Trophoblast cell (in vitro differentiated cells and primary cell): Measurements from ENCODE around the gene PITPNM2.

ENCODE experiments used
- DNase-seq, 2 donors: peaks; one replicate each; pipeline ENCODE4 v3.0.0-alpha.2; 2016
- H2AFZ ChIP-seq: 2 replicates; pipeline ENCODE4 v1.6.1; 2013; ENCODE audit warnings: low read length, moderate library complexity, mild to moderate bottlenecking; ENCODE audit not compliant: insufficient read depth, poor library complexity
- H2AK5ac ChIP-seq: 2 replicates; pipeline ENCODE4 v1.6.1; 2013; ENCODE audit warnings: mild to moderate bottlenecking, low read length
- H2BK120ac ChIP-seq: 2 replicates; pipeline ENCODE4 v1.6.1; 2013; ENCODE audit warnings: low read length, mild to moderate bottlenecking, moderate library complexity; ENCODE audit not compliant: insufficient read depth, poor library complexity
- H2BK12ac ChIP-seq: 2 replicates; pipeline ENCODE4 v1.6.1; 2013; ENCODE audit warnings: mild to moderate bottlenecking, low read length, moderate library complexity
- H2BK5ac ChIP-seq: 2 replicates; pipeline ENCODE4 v1.6.1; 2013; ENCODE audit warnings: low read length, low read depth, moderate library complexity, mild to moderate bottlenecking; ENCODE audit not compliant: poor library complexity
- H3K14ac ChIP-seq: 2 replicates; pipeline ENCODE4 v1.6.1; 2013; ENCODE audit warnings: mild to moderate bottlenecking, low read length
- H3K18ac ChIP-seq: 2 replicates; pipeline ENCODE4 v1.6.1; 2013; ENCODE audit warnings: mild to moderate bottlenecking, low read length
- H3K23ac ChIP-seq: 2 replicates; pipeline ENCODE4 v1.6.1; 2013; ENCODE audit warnings: low read length
- H3K27ac ChIP-seq: 2 replicates; pipeline ENCODE4 v1.5.1; 2013; ENCODE audit warnings: low read depth, mild to moderate bottlenecking, inconsistent platforms, low read length, moderate library complexity
- H3K27me3 ChIP-seq: 2 replicates; pipeline ENCODE4 v1.6.1; 2013; ENCODE audit warnings: inconsistent platforms, mild to moderate bottlenecking, low read length, moderate library complexity; ENCODE audit not compliant: insufficient read depth
- H3K36me3 ChIP-seq, 2 experiments: 1 replicate in 1 of 2; 2 replicates in 1 of 2; pipeline ENCODE4 v1.6.1; 2013; ENCODE audit warnings: low read length in 2 of 2, mild to moderate bottlenecking in 2 of 2, moderate library complexity in 1 of 2; ENCODE audit not compliant: insufficient read depth in 2 of 2, control insufficient read depth in 1 of 2
- H3K4ac ChIP-seq: 2 replicates; pipeline ENCODE4 v1.6.1; 2013; ENCODE audit warnings: low read depth, mild to moderate bottlenecking, low read length, moderate library complexity
- H3K4me1 ChIP-seq, 2 experiments: 1 replicate in 1 of 2; 2 replicates in 1 of 2; pipeline ENCODE4 v1.6.1; 2013; ENCODE audit warnings: low read length in 2 of 2, mild to moderate bottlenecking in 2 of 2, moderate library complexity in 1 of 2; ENCODE audit not compliant: insufficient read depth in 2 of 2, control insufficient read depth in 1 of 2
- H3K4me2 ChIP-seq: 2 replicates; pipeline ENCODE4 v1.6.1; 2013; ENCODE audit warnings: inconsistent platforms, mild to moderate bottlenecking, low read length, moderate library complexity
- H3K4me3 ChIP-seq: 2 replicates; pipeline ENCODE4 v1.5.1; 2013; ENCODE audit warnings: mild to moderate bottlenecking, low read depth, low read length, inconsistent platforms
- H3K79me1 ChIP-seq: one replicate; pipeline ENCODE4 v1.6.1; 2013; ENCODE audit warnings: low read length
- H3K79me2 ChIP-seq: 2 replicates; pipeline ENCODE4 v1.6.1; 2013; ENCODE audit warnings: low read length, mild to moderate bottlenecking; ENCODE audit not compliant: control insufficient read depth, insufficient read depth, poor library complexity
- H3K9ac ChIP-seq: 2 replicates; pipeline ENCODE4 v1.6.1; 2013; ENCODE audit warnings: mild to moderate bottlenecking, low read length
- H3K9me3 ChIP-seq: 2 replicates; pipeline ENCODE4 v1.6.1; 2013; ENCODE audit warnings: low read depth, mild to moderate bottlenecking, control low read depth, inconsistent platforms, low read length; ENCODE audit not compliant: insufficient read depth
- H4K12ac ChIP-seq: 2 replicates; pipeline ENCODE4 v1.6.1; 2013; ENCODE audit warnings: low read depth, mild to moderate bottlenecking, low read length, moderate library complexity
- H4K8ac ChIP-seq: 2 replicates; pipeline ENCODE4 v1.6.1; 2013; ENCODE audit warnings: low read depth, mild to moderate bottlenecking, low read length, moderate library complexity
- H4K91ac ChIP-seq: one replicate; pipeline ENCODE4 v1.6.1; 2013; ENCODE audit warnings: low read depth, mild to moderate bottlenecking, low read length, moderate library complexity
- WGBS: extraction: QIAGEN DNeasy Blood & Tissue Kit; methylation state at CpG from one replicate; pipeline ENCODE4 v1.1.7; 2013; ENCODE audit warnings: missing lambda C conversion rate; ENCODE audit not compliant: insufficient read length, insufficient coverage; ENCODE audit errors: extremely low coverage; 5-methylcytosine and 5-hydroxymethylcytosine counted together

The PITPNM2 gene

DNA sequence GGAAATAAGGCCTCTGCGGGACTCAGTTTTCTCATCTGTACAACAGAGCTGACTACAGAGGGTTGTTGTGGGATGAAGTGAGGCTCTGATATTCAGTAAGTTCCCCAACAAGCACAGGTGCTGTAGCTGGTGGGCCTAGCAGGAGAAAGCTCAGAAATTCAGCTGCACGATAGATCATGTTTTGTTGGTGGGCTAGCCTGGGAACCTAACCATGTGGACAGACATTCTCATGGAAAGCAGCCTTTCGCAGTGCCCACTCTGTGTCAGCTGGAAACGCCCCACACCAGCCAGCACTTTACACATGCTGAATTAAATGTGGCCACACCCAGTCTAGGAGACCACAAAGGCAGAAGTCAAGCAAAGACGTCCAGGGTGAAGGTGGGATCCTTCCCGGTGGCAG lies 16.1 kb downstream of the PITPNM2 start:
- H4K12ac ChIP-seq, result no peak overlapping the region
- H3K4ac ChIP-seq, result no peak overlapping the region
- peak overlapping the region; percentile 26 for H2AK5ac ChIP-seq
- peaks cover 9% of the 10 kb centered on the region for H3K79me1 ChIP-seq
- peak overlapping the region; percentile 42 for H3K14ac ChIP-seq
- peak overlapping the region; percentile 64 for H3K18ac ChIP-seq
- no peak overlapping the region for H3K23ac ChIP-seq
- H2AFZ ChIP-seq, result no peak overlapping the region
- no peak overlapping the region for H3K9ac ChIP-seq
- no peaks in the 10 kb centered on the region for H3K9me3 ChIP-seq
- H3K4me3 ChIP-seq, result no peak overlapping the region
- peaks cover 15 to 23% of the 10 kb centered on the region in 2 experiments for H3K4me1 ChIP-seq
- no peaks in the 10 kb centered on the region for H3K36me3 ChIP-seq
- H3K27me3 ChIP-seq, result no peaks in the 10 kb centered on the region
- H3K27ac ChIP-seq, result peak overlapping the region; percentile 40
- H4K8ac ChIP-seq, result peak overlapping the region; percentile 58
- peak overlapping the region; percentile 50 for H4K91ac ChIP-seq
- no CpG with 5 or more reads among the region's 6 CpGs for WGBS
- H3K4me2 ChIP-seq, result no peak overlapping the region
- no peak overlapping the region for H2BK12ac ChIP-seq
- peak overlapping the region; percentile 46 for H2BK120ac ChIP-seq
- peak overlapping the region; percentile 65 for H2BK5ac ChIP-seq
- no peaks in the 10 kb centered on the region for H3K79me2 ChIP-seq
- no peak for DNase-seq

DNA sequence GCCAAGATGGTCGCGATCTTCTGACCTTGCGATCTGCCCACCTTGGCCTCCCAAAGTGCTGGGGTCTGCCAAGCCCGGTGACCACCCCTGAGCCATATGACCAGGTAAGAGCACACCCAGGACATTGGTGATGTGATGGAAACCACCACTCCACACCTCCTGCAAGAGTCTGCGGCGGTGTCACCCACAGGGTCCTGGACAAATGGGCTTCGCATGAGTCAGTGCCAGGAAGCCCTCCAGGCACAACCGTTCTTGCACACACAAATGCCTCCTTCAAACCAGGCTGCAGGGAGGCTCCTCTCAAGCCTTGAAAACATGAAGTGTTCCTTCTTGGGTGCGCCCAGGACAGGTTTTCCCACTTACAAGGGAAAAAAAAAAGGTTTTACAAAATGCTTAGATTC lies 16.6 kb downstream of the PITPNM2 start:
- peaks cover 15 to 26% of the 10 kb centered on the region in 2 experiments for H3K4me1 ChIP-seq
- no CpG with 5 or more reads among the region's 9 CpGs for WGBS

DNA sequence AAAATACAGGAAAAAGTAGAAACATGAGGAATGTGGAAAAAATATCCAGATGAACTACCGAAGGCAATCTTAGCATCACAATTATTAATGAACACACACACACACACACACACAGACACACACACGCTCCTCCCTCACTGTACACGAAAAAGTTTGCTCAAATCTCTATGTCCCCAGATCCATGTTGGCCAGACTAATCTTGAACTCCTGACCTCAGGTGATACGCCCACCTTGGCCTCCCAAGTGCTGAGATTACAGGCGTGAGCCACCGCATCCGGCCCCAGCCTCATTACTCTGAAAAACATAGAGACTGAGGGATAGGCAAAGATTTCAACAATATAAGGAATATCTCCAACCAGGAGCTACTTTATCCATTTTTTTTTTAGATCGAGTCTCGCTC lies 17.2 kb downstream of the PITPNM2 start:
- H3K79me1 ChIP-seq, result peaks cover 9% of the 10 kb centered on the region
- no peak for DNase-seq
- no peak overlapping the region for H4K8ac ChIP-seq
- H3K9me3 ChIP-seq, result no peaks in the 10 kb centered on the region
- H3K79me2 ChIP-seq, result no peaks in the 10 kb centered on the region
- no peak overlapping the region for H3K18ac ChIP-seq
- WGBS, result no CpG with 5 or more reads among the region's 9 CpGs
- H4K91ac ChIP-seq, result no peak overlapping the region
- H3K4me3 ChIP-seq, result no peak overlapping the region
- H2AK5ac ChIP-seq, result no peak overlapping the region
- no peak overlapping the region for H3K23ac ChIP-seq
- H3K27ac ChIP-seq, result no peak overlapping the region
- H4K12ac ChIP-seq, result no peak overlapping the region
- H3K4me2 ChIP-seq, result no peak overlapping the region
- no peaks in the 10 kb centered on the region for H3K27me3 ChIP-seq
- no peak overlapping the region for H2AFZ ChIP-seq
- H3K4ac ChIP-seq, result no peak overlapping the region
- peak overlapping the region; percentile 65 for H2BK12ac ChIP-seq
- peaks cover 15 to 26% of the 10 kb centered on the region in 2 experiments for H3K4me1 ChIP-seq
- H3K9ac ChIP-seq, result no peak overlapping the region
- no peak overlapping the region for H2BK120ac ChIP-seq
- no peak overlapping the region for H3K14ac ChIP-seq
- H3K36me3 ChIP-seq, result no peaks in the 10 kb centered on the region
- H2BK5ac ChIP-seq, result no peak overlapping the region

More for the DNA sequence above, 16.6 kb downstream of the PITPNM2 start:
- Histone ChIP-seq H3K79me1 (peaks cover 9% of the 10 kb centered on the region), H2BK5ac (no peak overlapping the region), H3K14ac (no peak overlapping the region), H3K23ac (no peak overlapping the region), H3K27me3 (no peaks in the 10 kb centered on the region), H3K79me2 (no peaks in the 10 kb centered on the region), H4K91ac (no peak overlapping the region), H2AFZ (no peak overlapping the region), H4K8ac (no peak overlapping the region), H4K12ac (no peak overlapping the region), H3K27ac (peak overlapping the region; percentile 40), H3K4me3 (no peak overlapping the region), H3K18ac (no peak overlapping the region), H2BK120ac (no peak overlapping the region), H3K4me2 (no peak overlapping the region), H3K4ac (no peak overlapping the region), H2BK12ac (no peak overlapping the region), H3K9ac (no peak overlapping the region), H2AK5ac (no peak overlapping the region), H3K9me3 (no peaks in the 10 kb centered on the region), H3K36me3 (no peaks in the 10 kb centered on the region)
- peak; percentile 93 to 95 for DNase-seq

DNA sequence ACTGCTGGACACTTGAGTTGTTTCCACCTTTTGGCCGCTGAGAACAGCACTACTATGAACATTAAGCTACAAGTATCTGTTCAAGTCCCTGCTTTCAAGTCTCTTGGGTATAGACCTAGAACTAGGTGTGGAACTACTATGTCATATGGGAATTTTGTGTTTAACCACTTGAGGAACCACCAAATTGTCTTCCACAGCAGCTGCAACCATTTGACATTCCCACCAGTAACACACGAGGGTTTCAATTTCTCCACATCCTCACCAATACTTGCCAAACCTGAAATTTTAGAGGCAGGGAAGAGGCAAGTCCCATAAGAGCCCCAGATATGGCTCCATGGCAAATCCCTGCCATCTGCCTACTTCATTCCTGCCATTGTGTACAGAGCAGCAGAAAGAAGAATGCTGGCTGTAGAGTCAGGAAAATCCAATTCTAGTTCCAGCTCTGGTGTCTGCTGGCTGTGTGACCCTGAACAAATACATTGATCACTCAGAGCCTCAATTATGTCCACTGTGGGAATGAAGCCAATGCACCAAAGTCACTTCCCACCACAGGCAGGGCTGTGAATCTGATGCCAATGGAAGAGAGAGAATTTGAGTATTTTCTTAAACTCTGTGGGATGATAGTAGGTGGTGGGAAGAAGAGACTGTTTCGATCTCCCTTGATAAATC lies 17.8 kb downstream of the PITPNM2 start:
- H3K27me3 ChIP-seq, result no peaks in the 10 kb centered on the region
- no peak for DNase-seq
- H3K4me1 ChIP-seq, result peaks cover 15 to 26% of the 10 kb centered on the region in 2 experiments
- H3K9ac ChIP-seq, result no peak overlapping the region
- H3K14ac ChIP-seq, result no peak overlapping the region
- H4K8ac ChIP-seq, result no peak overlapping the region
- no peak overlapping the region for H2BK12ac ChIP-seq
- no peak overlapping the region for H3K4me2 ChIP-seq
- H2AFZ ChIP-seq, result no peak overlapping the region
- no peaks in the 10 kb centered on the region for H3K36me3 ChIP-seq
- H3K4ac ChIP-seq, result no peak overlapping the region
- H2BK120ac ChIP-seq, result no peak overlapping the region
- H4K12ac ChIP-seq, result no peak overlapping the region
- no peaks in the 10 kb centered on the region for H3K9me3 ChIP-seq
- no peak overlapping the region for H3K4me3 ChIP-seq
- H3K18ac ChIP-seq, result no peak overlapping the region
- H4K91ac ChIP-seq, result no peak overlapping the region
- no peak overlapping the region for H3K23ac ChIP-seq
- WGBS, result no CpG with 5 or more reads among the region's 3 CpGs
- no peak overlapping the region for H3K27ac ChIP-seq
- no peak overlapping the region for H2AK5ac ChIP-seq
- no peaks in the 10 kb centered on the region for H3K79me2 ChIP-seq
- peaks cover 9% of the 10 kb centered on the region for H3K79me1 ChIP-seq
- H2BK5ac ChIP-seq, result no peak overlapping the region
